Muscle layer of colon (tissue), 2 donors: ENCODE measurements around the gene GTF3C4.

Source experiments
- H3K27ac ChIP-seq: one replicate; pipeline ENCODE4 v1.7.0; 2013; ENCODE audit warnings: low read depth, mild to moderate bottlenecking, low read length, moderate library complexity
- H3K27me3 ChIP-seq, 2 donors: one replicate each; pipeline ENCODE4 v1.7.0; 2013; ENCODE audit warnings: low read length in 2 of 2, mild to moderate bottlenecking in 2 of 2; ENCODE audit not compliant: insufficient read depth in 2 of 2, control insufficient read depth in 1 of 2
- H3K36me3 ChIP-seq: one replicate; pipeline ENCODE4 v1.7.0; 2013; ENCODE audit warnings: mild to moderate bottlenecking, low read length; ENCODE audit not compliant: insufficient read depth
- H3K4me1 ChIP-seq: one replicate; pipeline ENCODE4 v1.7.0; 2013; ENCODE audit warnings: mild to moderate bottlenecking, low read length; ENCODE audit not compliant: insufficient read depth
- H3K4me3 ChIP-seq, 2 donors: one replicate each; pipeline ENCODE4 v1.7.0; 2013; ENCODE audit warnings: low read length in 2 of 2, low read depth in 1 of 2, mild to moderate bottlenecking in 1 of 2, moderate library complexity in 1 of 2
- H3K9ac ChIP-seq: one replicate; pipeline ENCODE4 v1.7.0; 2013; ENCODE audit warnings: low read length
- H3K9me3 ChIP-seq: one replicate; pipeline ENCODE4 v1.7.0; 2013; ENCODE audit warnings: mild to moderate bottlenecking, low read length
- donor health status: abdominal sarcoma.
- donor health status: Adenocarcinoma of cecum.

Gene GTF3C4

DNA sequence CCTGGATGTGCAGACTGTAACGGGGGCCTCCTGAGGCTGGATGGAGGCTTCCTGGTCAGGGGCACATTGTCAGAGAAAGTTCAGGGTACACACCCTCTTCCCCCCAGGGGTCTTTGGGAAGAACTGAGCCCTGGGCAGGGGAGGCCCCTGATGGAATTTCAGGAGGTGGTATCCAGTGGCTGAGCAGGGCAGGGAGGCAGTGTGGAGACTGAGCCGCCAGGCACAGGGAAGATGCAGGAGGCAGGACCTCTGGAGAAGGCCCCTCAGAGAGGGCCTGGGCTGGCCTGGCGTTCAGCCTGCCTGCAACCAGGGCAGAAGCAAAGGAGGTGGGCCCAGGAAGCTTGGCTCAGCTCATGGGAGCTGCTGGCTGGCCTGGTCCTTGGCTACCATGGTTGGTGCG, 53.5 kb downstream of the GTF3C4 start:
- Histone ChIP-seq H3K36me3 (no peaks in the 10 kb centered on the region), H3K27ac (no peak overlapping the region), H3K4me1 (no peaks in the 10 kb centered on the region), H3K4me3 (no peak overlapping the region), H3K9ac (no peak overlapping the region), H3K27me3 (no peaks in the 10 kb centered on the region), H3K9me3 (no peaks in the 10 kb centered on the region)

DNA sequence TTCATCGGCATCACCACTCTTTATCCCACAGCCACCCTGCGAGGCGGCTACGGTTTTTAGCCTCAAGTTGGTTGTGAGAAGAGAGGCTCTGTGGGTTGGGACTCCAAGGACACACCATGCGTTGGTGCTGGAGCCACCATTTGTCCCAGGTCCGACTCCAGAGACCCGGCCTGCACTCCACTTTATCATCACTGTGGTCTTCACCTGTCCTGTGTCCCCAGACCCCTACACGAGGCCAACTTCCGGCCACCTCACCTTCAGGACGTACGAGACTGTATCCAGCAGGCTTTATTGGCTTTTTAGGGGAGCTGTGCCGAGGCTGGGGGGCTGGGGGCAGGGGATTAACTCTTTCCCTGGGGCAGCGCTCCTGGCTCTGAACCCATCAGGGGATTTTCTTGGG, 55.0 kb downstream of the GTF3C4 start:
- H3K4me1 ChIP-seq, result no peaks in the 10 kb centered on the region
- H3K27me3 ChIP-seq, result no peaks in the 10 kb centered on the region
- no peaks in the 10 kb centered on the region for H3K9me3 ChIP-seq
- no peaks in the 10 kb centered on the region for H3K36me3 ChIP-seq
- no peak overlapping the region for H3K4me3 ChIP-seq
- no peak overlapping the region for H3K27ac ChIP-seq
- H3K9ac ChIP-seq, result no peak overlapping the region

- Histone ChIP-seq H3K36me3 (no peaks in the 10 kb centered on the region), H3K4me1 (no peaks in the 10 kb centered on the region), H3K4me3 (no peak overlapping the region), H3K9ac (no peak overlapping the region), H3K27ac (no peak overlapping the region), H3K27me3 (no peaks in the 10 kb centered on the region), H3K9me3 (no peaks in the 10 kb centered on the region)
Measured at GRCh38 chr9:132726576-132727130, 56.4 kb downstream of the GTF3C4 start.

DNA sequence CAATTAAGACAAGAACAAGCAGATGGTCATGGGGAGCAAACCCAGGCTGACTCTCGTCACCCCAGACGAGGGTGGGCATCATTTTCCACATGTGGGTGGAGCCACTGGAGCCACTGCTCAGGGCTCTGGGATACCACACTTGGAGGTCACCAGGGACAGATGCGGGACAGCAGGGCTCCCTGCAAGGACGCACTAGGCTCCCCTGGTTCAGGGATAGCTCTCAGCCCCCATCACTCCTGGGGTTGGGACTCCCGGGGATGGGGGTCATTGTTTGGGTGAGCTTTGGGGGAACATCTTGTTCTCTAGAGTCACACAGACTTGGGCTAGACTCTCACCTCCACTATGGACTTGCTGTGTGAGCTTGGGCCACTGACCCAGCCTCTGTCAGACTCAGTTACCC, 57.8 kb downstream of the GTF3C4 start:
- no peaks in the 10 kb centered on the region for H3K36me3 ChIP-seq
- H3K4me3 ChIP-seq, result no peak overlapping the region
- no peak overlapping the region for H3K9ac ChIP-seq
- H3K27me3 ChIP-seq, result no peaks in the 10 kb centered on the region
- no peaks in the 10 kb centered on the region for H3K9me3 ChIP-seq
- H3K4me1 ChIP-seq, result no peaks in the 10 kb centered on the region
- H3K27ac ChIP-seq, result no peak overlapping the region

DNA sequence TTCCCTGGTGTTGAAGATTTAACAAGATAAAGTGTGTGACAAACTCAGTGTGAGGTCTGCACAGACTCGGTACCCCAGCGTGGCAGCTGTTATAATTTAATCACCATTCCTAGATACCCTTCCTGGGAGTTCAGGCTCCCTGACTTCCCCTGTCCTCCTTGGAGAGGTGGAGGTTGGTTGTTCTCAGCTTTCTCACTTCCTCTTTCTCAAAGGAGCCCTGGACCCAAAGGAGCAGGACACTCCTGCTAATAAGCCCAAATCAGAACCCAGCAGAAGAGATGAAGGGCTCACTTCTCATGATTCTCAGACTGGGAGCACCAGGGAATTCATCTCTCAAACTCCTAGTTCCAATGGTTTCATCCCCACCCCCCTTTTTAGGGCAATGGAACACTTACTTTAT, 58.2 kb downstream of the GTF3C4 start:
- H3K27me3 ChIP-seq, result peaks cover 0 to 2% of the 10 kb centered on the region in 2 donors
- no peaks in the 10 kb centered on the region for H3K9me3 ChIP-seq
- no peaks in the 10 kb centered on the region for H3K36me3 ChIP-seq
- no peak overlapping the region for H3K27ac ChIP-seq
- no peaks in the 10 kb centered on the region for H3K4me1 ChIP-seq
- H3K4me3 ChIP-seq, result no peak overlapping the region
- no peak overlapping the region for H3K9ac ChIP-seq

DNA sequence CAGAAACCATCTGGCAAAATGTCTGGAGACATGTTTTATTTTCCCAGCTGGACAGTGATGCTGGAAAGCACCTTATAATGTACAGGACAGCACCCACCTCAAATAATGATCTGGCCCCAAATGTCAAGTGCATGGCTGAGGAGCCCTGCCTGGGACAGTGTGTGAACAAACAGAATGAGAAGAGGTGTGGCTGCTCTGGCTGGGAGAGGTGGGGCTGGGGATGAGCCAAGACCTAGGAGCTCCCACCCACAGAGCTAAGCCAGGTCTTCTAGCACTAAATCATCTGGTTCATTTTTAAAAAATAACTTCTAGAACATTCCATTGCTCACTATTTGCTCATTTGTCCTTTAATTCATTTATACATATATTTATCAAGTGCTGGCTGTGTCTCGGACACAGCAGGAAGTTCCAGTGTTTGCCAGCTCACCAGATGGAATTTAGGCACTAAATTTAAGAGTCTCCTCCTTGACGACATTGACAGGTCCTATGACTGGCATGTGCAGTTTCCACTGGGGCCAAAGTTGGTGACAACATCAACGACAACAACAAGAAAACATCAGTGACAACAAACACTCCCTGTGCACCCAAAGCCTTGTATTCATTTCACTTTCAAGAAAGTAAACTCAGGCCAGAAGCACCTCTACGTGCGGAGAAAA, 59.1 kb downstream of the GTF3C4 start:
- H3K9me3 ChIP-seq, result no peaks in the 10 kb centered on the region
- H3K27me3 ChIP-seq, result peaks cover 0 to 4% of the 10 kb centered on the region in 2 donors
- H3K4me3 ChIP-seq, result no peak overlapping the region
- H3K4me1 ChIP-seq, result no peaks in the 10 kb centered on the region
- H3K36me3 ChIP-seq, result no peaks in the 10 kb centered on the region
- H3K9ac ChIP-seq, result no peak overlapping the region
- H3K27ac ChIP-seq, result no peak overlapping the region

- no peaks in the 10 kb centered on the region for H3K36me3 ChIP-seq
- H3K4me1 ChIP-seq, result no peaks in the 10 kb centered on the region
- H3K9me3 ChIP-seq, result no peaks in the 10 kb centered on the region
- H3K27me3 ChIP-seq, result peaks cover 0 to 4% of the 10 kb centered on the region in 2 donors
- H3K9ac ChIP-seq, result no peak overlapping the region
- no peak overlapping the region for H3K4me3 ChIP-seq
- no peak overlapping the region for H3K27ac ChIP-seq
Measured at GRCh38 chr9:132730054-132731033, 60.1 kb downstream of the GTF3C4 start.

DNA sequence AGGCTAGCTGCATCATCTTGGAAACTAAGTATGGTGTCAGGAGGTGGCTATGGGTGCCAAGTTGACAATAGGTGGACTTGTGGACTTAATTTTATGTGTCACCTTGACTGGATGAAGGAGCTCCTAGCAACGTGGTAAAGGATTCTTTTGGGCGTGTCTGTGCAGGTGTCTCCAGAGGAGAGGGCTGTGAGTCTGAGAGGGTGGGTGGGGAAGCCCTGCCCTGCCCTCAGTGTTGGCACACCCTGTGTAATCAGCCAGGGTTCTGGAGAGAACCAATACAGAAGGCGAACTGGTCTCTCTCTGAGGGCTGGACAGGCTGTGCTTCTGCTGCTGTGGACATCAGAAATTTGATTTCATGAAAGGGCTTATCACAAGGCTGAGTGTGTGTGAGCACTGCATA, 61.0 kb downstream of the GTF3C4 start:
- Histone ChIP-seq H3K9me3 (no peaks in the 10 kb centered on the region), H3K27me3 (peaks cover 0 to 4% of the 10 kb centered on the region in 2 donors), H3K27ac (no peak overlapping the region), H3K9ac (no peak overlapping the region), H3K4me1 (no peaks in the 10 kb centered on the region), H3K4me3 (no peak overlapping the region), H3K36me3 (no peaks in the 10 kb centered on the region)

GRCh38 chr9:132732326-132733259, 62.3 kb downstream of the GTF3C4 start:
- Histone ChIP-seq H3K9ac (no peak overlapping the region), H3K27ac (no peak overlapping the region)

DNA sequence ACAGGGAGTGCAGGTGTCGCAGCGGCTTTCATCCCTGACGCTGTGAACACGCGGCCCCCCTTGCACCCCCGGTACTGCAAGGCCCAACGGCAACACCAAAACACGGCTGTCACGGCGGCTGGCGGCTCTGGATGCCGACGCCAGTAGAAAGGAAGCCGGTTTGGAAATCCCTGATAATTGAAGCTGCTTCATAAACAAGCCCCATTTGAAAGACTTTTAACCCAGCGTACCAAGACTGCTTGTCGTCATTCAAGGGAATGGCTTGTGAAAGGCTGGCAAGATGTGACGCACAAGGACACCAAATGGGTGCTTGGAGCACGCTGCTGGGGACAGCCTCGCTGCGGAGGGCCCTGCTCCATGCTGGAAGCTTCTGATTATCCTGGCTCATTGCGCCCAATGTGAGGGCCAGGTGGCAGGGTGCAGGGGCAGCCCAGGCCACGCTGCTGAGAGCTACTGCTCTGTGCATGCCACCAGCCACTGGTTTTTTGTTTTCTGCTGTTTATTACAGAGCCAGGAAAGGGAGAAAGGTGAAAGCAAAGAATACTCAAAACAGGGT, 63.1 kb downstream of the GTF3C4 start:
- H3K9ac ChIP-seq, result no peak overlapping the region
- no peak overlapping the region for H3K4me3 ChIP-seq
- no peaks in the 10 kb centered on the region for H3K36me3 ChIP-seq
- no peak overlapping the region for H3K27ac ChIP-seq
- H3K27me3 ChIP-seq, result peaks cover 0 to 4% of the 10 kb centered on the region in 2 donors
- H3K4me1 ChIP-seq, result no peaks in the 10 kb centered on the region
- H3K9me3 ChIP-seq, result no peaks in the 10 kb centered on the region

More at GRCh38 chr9:132732326-132733259, 62.3 kb downstream of the GTF3C4 start:
- H3K9me3 ChIP-seq, result no peaks in the 10 kb centered on the region
- H3K4me3 ChIP-seq, result no peak overlapping the region
- H3K36me3 ChIP-seq, result no peaks in the 10 kb centered on the region
- H3K27me3 ChIP-seq, result peaks cover 0 to 4% of the 10 kb centered on the region in 2 donors
- H3K4me1 ChIP-seq, result no peaks in the 10 kb centered on the region
